Stimulated activated CD4-positive, alpha-beta T cell treated with anti-CD3 and anti-CD28 coated beads, Interleukin-4, amount 100 ng/mL, for 24 hours (primary cell): ENCODE measurements around the gene GNB5.
A peak's percentile ranks its signal among the peaks of the same experiment; 100 is the strongest.

Experiments used
- DNase-seq: peaks from one replicate; pipeline ENCODE4 v3.0.0-alpha.2; 2020

GNB5 gene

DNA sequence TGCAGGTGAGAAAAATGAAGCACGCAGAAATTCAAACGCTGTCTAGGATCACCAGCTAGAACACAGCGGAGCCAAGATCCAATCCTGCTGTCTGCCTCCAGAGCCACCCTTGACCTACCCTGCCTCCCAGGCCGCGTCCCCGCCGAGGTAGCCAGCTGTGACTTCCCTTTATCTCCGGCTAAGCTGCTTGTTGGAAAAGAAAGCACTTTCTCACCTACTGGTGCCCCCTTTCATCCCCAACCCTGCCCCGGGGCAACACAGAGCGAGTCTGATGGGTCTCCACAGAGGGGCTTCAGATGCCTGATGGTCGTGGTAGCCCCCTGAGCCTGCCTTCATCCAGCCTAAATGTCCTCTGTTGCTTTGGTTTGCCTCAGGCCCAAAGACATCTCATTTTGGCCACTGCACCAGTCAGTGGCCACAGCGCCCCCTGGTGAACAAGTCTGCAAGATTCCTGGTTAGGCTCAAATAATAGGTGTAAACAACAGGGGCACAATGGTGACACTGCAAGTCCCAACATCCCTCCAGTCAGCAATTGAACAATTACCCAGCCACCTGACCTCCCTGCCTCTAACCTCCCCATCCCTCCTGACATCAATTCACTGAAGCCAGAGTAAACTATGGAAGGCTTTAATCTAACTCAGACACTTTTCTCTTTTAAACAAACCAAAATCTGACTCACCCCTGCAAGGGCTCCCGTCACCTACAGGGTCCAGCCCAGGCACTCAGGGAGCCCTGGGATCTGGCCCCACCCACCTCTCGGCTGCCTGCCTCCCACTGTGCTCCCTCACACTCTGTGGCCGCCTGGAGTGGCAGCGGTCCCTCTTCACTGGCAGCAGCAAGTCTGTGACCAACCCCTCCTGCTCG is 51.4 kb downstream of the GNB5 start:
- DNase-seq, result peak; percentile 73

DNA sequence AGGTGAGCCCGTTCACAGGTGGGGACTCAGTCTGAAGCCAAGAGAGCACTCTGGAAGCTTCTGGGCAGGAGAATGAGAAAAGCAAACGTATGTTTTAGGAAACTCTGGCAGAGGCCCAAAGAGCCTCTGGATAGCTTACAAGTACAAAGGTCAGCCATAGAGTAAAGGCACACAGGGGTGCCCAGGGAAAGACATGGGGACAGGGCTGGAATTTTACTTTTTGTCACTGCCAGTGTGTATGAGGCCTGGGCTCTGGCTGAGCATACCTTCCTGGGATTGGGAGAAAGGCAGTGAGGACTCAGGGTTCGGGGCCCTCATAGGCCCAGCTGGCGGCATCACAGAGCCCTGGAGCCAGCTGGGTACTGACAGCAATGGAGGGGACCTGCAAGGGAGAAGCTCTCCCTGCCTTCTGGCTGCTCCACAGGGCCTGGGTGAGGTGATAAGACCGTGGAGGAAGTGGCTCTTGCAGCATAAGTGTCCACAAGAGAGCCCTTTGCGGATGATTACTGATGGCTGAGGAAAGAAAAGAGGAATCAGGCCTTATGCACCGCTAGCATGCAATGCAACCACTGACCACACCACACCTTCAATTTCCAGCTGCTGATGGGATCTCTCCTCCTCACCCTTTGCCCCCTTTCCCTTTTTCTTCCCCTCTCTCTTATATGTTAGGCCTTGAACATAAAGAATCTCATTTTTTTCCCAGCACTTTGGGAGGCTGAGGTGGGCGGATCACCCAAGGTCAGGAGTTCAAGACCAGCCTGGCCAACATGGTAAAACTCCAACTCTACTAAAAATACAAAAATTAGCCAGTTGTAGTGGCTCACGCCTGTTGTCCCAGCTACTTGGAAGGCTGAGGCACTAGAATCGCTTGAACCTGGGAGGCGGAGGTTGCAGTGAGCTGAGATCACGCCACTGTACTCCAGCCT is 53.5 kb downstream of the GNB5 start:
- DNase-seq, result no peak

DNA sequence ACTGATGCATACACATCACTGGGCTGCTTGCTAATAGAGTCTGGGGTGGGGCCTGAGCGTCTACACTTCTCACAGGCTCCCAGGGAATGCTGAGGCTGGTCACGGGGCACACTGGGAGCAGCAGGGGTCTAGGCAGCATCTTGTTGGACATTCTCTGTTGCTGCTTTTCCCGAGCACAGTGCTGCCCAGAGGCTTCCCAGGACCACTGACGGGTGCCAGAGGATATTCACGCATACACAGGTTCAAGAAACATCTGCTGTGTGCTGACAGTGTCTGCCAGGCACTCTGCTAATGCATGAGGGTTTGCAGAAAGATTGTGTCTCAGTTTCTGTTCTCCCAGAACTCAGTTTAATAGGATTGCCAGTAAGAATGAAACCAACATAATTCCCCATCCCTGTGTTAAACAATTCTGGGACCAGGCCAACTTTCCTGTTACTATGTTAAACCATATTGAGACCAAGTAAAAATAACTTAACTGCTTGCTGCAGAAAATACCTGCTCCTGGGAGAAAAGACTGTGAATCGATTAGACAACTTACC is 54.7 kb downstream of the GNB5 start:
- DNase-seq, result no peak

DNA sequence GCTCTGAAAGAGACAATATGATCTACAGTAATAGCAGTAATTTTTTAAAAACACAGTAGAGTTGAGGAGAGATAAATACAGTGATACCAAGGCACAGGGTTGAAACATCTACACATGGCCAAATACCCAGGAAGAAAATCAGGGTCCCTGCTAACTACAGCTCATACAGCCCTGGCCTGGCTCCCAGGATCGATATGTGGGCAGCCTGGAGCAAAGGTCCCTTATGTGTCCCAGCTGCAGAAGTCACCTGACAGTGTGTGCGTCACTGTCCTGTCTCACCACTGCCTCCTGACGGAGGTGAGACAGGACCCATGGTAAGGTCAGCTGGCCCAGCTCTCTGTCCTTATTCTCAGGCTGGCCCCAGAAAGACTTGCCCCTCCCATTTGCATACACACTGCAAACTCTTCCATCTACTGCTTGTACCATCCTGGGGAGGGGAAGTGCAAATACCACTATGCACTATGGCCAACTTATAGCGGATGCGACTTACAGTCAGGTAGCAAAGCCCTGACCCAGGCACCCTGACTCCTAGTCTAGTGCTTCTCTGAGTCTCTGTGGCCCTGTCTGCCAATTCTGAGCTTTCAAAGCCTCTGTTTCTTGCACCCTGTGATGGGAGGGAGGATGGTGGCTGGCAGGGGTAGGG is 56.6 kb downstream of the GNB5 start:
- no peak for DNase-seq

DNA sequence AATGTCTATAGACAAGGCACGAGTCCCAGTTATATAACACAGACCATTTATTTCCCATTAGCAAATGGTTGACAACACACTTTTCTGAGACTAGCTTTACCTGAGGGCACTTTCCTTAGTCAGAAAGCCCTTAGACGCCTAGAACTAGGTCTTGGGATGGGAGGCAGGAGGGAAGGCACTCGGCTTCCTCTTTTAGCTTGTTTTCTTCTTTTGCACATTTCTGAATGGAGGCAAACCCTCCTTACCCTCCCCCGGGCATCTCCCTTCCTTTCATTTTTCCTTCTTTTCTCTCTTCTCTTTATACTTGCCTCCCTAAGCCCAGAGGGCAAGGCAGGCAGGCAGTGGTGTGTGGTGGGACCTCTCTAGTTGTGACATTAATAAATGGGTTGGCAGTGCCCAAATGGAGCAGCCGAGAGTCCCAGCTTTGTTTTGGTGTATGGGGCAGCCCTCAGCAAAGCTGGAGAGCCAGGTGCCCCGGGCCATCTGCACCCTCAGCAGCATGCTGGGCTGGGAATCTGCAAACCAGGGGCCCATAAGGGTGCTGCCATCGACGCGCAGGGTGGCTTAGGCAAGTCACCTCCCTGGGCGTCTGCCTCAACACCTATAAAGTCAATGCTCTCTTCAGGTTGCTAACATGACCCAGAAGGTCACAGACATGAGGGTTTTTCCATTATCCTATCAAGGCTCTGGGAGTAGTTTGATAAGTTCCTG is 57.5 kb downstream of the GNB5 start:
- no peak for DNase-seq

DNA sequence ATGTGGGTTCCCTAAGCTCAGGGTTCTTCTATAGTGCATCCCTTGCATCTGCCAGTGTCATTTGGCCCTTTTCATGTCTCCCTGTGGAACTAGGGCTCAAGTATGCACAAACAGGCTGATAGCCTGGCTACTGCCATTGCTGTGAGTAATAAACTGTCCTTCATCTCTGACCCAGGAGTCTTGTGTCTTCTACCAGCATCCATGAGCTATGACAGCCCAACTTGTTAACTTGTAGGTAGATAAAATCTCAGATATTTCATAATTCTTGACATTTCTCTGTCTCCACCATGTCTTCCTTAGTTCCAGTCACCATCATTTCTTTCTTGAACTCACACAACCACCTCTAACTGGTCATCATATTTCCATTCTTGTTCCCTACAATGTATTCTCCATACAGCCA is 59.1 kb downstream of the GNB5 start:
- DNase-seq, result no peak

DNA sequence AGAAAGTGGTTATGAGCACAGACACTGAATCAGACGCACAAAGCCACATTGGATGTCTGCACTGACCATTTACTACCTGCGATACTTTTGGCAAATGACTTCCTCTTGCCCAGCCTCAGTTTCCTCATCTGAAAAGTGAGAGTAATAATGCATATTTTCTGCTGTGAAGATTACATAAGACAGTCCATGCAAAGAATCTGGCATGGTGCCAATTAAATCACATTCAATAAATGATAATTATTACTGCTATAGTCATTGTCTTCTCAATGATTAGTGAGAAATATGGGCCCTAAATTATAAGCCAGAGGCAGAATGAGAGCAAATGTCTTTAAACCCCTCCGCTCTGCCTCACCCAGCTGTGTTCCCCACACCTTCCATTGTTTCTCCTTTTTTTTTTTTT is 62.6 kb downstream of the GNB5 start:
- DNase-seq, result no peak

DNA sequence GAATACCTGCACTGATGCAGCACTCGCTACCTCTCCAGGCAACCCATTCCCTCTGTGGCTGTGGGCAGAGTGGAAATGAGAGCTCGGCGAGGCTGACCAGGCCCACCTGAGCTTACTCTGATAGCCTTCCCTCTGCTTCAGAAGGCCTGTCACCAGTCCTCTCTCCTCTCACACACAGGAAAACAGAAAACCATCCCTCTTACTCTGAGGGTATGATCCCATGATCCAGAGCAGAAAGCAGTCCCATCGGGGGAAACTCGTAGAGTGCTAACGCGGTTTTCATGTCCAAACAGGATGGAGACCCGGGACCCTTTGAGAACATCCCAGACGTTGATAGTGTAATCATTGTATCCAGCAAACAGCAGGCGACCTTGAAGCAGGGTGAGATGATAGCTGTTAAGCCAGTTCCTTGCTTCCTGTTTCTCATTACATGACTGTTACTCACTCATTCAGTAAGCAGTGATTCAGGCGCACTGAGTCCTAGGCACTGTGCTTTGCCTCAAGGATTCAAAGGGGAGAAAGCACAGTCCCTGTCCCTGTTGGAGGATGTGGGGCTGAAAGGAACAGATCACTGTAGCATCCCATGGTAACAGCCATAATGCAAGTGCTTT is 66.8 kb downstream of the GNB5 start:
- no peak for DNase-seq

DNA sequence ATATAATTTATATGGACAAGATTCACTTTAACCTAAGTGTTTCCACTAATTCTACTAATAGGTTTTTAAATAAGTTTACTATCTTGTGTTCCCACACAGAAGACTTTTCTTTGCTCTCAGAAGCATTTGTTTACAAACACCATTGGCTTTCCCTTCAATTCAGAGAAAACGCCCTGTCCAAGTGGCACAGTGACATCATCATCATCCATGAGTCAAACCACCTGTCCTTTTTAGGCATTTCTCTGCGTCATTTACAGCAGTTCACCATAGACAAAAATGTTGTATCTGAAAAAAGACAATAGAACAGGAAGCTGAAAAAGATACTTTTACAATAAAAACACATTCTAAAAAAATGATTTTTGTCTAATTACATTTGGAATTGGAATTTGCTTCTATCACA is 69.3 kb downstream of the GNB5 start:
- DNase-seq, result no peak

DNA sequence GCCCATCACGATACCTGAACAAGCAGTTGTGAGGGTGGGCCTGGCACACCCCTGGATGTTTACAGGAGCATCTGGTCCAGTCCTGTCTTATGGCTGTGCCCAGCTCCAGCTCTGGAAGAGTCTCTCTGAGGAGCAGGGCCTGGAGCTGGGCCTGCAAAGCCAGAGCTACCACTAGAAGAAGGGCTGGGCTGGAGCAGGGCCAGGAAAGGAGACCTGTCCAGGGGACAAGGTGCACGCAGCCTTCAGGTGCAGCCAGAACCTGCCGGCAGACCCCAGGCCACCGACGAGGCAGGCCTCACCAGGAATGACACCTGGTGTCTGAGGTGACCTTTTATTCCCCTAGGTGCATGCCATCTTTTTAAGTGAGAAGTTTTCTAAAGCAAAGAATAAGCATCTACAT is 70.2 kb downstream of the GNB5 start:
- no peak for DNase-seq

DNA sequence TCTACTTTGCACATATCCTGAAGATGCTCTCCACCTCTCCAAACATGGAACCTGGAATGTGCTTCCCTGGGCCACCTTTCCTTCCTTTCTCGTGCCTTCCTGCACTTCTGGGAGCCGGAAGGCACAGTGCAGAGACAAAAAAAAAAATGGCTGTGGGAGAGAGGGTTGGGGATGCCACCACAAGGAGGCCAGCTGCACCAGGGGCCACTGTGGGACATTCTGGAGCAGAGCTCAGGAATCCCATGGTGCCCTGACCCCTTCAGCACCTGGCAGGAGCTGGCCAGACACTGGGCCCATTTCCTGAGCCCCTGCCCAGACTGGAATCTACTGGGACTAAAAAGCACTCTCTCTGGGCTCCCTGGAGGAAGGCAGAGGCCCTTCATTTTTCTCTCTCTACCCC is 70.7 kb downstream of the GNB5 start:
- no peak for DNase-seq

DNA sequence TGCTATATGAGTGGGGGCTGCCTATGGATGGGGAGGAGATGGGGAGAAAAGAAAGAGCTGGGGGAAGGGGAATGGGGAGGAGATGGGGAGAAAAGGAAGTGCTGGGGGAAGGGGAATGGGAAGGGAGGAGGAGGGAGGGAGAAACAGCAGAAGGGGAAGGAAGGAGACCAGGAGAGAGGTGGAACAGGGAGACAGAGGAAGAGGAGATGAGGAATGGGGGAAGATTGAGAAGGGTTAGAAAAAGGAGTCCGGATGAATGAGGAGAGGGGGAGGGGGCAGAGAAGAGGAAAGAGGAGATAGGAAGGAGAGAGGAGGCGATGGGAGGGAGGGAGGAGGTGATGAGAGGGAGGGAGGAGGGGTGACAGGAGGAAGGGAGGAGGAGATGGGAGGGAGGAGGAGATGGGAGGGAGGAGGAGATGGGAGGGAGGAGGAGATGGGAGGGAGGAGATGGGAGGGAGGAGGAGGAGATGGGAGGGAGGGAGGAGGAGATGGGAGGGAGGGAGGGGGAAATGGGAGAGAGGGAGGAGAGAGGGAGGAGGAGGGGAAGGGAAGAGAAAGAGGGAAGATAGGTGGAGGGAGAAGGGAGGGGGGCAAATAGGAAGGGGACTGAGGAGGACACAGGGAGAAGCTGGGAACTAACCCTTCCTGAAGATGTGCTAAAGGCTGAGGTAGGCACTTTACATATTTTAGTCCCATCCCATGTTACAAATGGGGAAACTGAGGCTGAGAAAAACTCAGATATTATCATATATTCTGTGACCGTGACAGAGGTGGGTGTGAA is 72.0 kb downstream of the GNB5 start:
- DNase-seq, result no peak

DNA sequence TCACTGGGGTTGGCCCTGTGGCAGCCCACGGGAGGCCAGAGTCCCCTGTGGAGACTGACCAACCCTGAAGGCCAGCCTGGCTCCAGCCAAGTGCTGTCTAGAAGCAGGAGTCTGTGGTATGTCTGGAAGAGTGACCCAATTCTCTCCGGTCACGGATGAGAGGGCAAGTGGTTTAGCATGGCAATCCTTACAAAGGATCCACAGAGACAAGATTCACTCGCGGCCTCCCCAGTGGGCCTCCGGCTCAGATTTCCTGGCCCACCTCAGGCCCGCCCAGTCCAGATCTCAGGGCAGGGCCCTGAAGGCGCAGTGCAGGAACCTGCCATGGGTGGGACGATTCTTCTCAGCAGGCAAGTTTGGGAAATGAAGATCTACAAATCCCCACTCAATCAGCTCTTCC is 73.6 kb downstream of the GNB5 start:
- DNase-seq, result no peak

DNA sequence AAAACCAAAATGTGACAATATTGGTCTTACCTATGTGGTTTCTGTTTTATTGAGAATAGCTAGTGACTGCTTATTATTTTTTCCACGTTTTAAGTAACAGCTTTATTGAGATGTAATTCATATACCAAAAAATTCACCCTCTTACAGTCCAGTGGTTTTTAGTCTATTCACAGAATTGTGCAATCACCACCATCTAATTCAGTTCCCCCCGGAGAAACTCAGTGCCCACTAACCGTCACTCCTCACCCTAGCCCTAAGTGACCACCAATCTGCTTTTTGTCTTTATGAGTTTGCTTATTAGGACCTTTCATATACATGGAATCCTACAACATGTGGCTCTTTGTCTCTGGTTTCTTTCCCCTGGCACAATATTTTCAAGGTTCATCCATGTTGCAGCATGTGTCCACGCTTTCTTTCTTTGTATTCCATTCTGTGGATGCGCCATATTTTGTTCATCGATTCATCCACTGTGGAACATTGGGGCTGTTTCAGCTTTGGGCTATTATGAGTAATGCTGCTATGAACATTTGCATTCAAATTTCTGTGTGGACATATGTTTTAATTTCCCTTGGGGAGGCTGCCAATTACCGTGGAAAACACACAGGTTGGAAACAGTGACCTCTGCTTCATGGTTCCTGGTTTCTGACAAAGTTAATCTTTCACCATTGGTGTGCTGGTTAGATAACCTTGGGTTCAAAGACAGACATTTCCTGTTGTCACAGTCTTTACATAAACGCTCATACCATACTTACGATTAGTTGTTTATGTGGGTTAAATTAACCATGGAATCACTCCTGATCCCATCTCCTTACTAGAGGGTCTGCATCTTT is 75.4 kb downstream of the GNB5 start:
- DNase-seq, result no peak

DNA sequence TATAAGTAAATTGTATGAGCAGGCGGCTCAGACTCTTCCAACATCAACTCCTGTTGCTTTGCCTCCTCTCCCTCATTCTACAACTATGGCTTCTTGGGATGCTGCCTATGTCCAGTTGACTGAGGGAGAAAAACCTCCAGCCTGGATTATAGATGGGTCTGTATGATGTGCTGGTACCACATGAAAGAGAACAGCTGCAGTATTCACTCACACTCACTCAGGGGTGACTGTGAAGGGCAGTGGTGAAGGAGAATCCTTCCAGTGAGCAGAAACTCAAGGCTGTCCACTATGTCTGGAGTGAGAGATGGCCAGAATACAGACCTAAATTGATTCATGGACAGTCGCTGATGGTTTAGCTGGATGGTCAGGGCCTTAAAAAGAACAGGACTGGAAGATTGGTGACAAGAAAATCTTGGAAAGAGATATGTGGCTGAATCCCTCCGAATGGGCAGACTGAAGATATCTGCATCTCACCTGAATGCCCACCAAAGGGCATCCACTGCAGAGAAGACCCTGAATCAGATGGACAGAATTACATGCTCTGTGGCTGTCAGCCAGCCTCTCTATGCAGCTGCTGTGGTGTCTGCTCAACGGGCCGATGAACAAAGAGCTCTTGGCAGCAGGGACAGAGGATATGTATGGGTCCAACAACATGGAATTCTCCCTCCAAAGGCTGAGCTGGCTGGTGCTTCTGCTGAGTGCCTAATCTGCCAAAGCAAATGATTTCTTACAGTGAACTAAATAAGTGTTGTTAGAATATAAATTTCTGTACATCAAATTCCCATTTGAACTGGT is 76.7 kb downstream of the GNB5 start:
- no peak for DNase-seq

DNA sequence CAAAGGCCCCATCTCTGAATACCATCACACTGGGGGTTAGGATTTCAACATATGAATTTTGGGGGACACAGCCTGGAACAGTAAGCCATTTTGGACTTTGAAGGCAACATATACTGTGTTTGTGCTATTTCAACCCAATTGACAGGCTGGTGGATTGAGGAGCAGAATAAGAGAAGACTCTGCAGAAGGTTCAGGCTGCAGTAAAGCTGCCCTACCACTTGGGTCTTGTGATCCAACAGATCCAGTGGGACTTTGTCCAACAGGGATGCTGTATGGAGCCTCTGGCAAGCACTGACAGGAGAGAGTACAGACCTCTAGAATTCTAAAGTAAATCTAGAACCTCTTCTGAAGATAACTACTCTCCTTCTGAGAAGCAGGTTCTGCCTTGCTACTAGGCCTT is 77.5 kb downstream of the GNB5 start:
- DNase-seq, result no peak

DNA sequence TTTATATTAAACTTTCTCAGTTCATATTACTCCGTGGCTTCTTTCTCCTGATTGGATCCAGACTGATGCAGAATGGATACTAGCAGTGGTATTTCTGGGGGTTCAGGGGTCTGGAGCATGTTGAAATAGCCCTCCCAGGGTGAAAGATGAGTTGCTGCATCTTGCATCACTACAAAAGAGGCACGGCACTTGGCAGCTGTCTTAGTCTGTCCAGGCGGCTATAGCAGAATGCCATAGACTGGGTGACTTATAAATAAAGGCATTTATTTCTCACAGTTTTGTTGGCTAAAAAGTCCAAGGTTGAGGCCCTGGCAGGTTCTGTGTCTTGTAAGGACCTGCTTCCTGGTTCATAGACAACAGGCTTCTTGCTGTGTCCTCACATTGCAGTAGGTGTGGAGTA is 78.0 kb downstream of the GNB5 start:
- DNase-seq, result no peak

DNA sequence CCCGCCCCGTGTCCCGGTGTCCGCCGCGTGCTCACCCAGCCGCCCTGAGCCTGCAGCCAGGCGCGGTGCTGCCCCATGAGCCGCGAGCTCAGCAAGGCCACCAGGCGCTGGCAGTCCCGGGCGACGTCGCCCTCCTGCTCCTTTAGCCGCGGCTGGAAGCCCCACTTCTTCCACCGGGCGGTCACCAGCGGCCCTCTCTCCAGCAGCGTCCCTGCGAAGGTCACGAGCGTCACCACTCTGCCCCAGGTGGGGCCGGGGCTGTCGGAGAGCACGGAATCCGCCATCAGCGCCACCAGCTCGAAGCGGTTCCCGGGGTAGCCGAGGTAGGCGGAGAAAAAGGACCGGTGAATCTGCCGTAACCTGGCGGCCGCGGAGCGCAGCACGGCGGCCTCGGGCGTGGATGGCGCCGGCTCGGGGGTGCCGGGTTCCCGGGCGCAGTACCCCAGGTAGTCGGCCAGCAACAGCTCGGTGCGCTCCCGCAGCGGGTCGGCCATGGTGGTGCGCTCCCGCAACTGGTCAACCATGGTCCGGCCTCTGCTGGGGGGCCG is 78.9 kb downstream of the GNB5 start:
- DNase-seq, result peak; percentile 43

DNA sequence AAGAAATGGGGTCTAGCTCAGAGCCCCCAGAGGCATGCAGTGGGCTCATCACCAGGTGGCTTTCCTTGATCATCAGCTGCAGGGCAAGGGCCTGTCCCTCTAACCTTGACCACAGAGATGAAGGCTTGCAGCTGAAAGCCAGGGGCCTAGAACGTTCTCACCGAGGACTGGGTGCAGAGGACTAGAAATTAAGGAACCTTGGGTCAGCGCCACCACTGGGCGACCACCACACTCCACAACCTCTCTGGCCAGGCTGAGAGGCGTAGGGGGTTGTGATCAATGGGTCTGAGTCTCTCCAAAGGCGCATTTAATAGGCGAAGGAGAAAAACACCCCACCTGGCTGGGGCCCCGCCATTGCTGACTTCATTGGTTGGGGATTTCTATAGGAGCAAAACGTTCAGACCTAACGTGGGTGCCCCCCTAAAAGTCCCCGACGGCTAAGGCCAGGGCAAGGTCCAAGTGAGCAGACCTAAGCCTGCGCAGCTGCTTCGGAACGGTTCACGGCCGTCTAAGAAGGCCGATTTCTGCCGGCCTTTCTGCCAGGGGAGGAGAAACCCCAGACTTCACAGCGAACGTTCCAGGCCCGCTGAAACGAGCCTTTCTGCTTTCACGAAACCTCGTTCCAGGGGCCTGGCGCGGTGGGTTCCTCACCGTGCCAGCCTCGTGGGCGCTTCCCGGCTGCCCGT is 79.5 kb downstream of the GNB5 start:
- DNase-seq, result no peak
